ENCODE results near the gene SLC26A6.

SLC26A6 gene

GRCh38 chr3:48635222-48636021 is at the start of gene SLC26A6:
Gene SLC26A6 (minus strand): TSS chr3:48635461. CDS start chr3:48635393, 68 bp downstream.
- DNase-seq (ENCODE audit: low read depth): peak; percentile 77

- no peak for DNase-seq (ENCODE audit: low read depth)
Measured at GRCh38 chr3:48684480-48685143, 49.4 kb upstream of the SLC26A6 start.

- no peak for DNase-seq (ENCODE audit: low read depth)
Measured at GRCh38 chr3:48684054-48684349, 48.7 kb upstream of the SLC26A6 start.

GRCh38 chr3:48682786-48683185 is 47.5 kb upstream of the SLC26A6 start:
- no peak for DNase-seq (ENCODE audit: low read depth)

GRCh38 chr3:48681974-48682610 is 46.8 kb upstream of the SLC26A6 start:
- DNase-seq (ENCODE audit: low read depth): no peak

- no peak for DNase-seq (ENCODE audit: low read depth)
Measured at GRCh38 chr3:48681541-48681880, 46.2 kb upstream of the SLC26A6 start.

GRCh38 chr3:48680811-48681540 is 45.7 kb upstream of the SLC26A6 start:
- no peak for DNase-seq (ENCODE audit: low read depth)

- no peak for DNase-seq (ENCODE audit: low read depth)
Measured at GRCh38 chr3:48679411-48680391, 44.4 kb upstream of the SLC26A6 start.

GRCh38 chr3:48678566-48679380 is 43.5 kb upstream of the SLC26A6 start:
- DNase-seq (ENCODE audit: low read depth): no peak

- no peak for DNase-seq (ENCODE audit: low read depth)
Measured at GRCh38 chr3:48678056-48678455, 42.8 kb upstream of the SLC26A6 start.

- DNase-seq (ENCODE audit: low read depth): no peak
Measured at GRCh38 chr3:48674505-48674904, 39.2 kb upstream of the SLC26A6 start.

- DNase-seq (ENCODE audit: low read depth): no peak
Measured at GRCh38 chr3:48672522-48672921, 37.3 kb upstream of the SLC26A6 start.

- DNase-seq (ENCODE audit: low read depth): no peak
Measured at GRCh38 chr3:48664929-48665328, 29.7 kb upstream of the SLC26A6 start.

GRCh38 chr3:48664313-48664644 is 29.0 kb upstream of the SLC26A6 start:
- no peak for DNase-seq (ENCODE audit: low read depth)

GRCh38 chr3:48663489-48664312 is 28.4 kb upstream of the SLC26A6 start:
- DNase-seq (ENCODE audit: low read depth): peak; percentile 92

- no peak for DNase-seq (ENCODE audit: low read depth)
Measured at GRCh38 chr3:48662753-48663488, 27.7 kb upstream of the SLC26A6 start, which contains the start of gene CELSR3. Gene CELSR3 (minus strand): TSS chr3:48662886. CDS start chr3:48662634, 252 bp downstream.

- no peak for DNase-seq (ENCODE audit: low read depth)
Measured at GRCh38 chr3:48662145-48662752, 27.0 kb upstream of the SLC26A6 start.

- DNase-seq (ENCODE audit: low read depth): no peak
Measured at GRCh38 chr3:48661501-48662144, 26.4 kb upstream of the SLC26A6 start.
